Sigmoid colon (tissue), 7 donors: ENCODE measurements around the gene KLHDC7A. TPM values are rescaled to one million over a fixed set of nuclear protein-coding genes. Genes with fewer than 3 reads are reported as not detected.

Experiments
- DNase-seq: peaks from one replicate; pipeline ENCODE4 v3.0.0-alpha.2; 2019
- H3K27ac ChIP-seq, 4 donors: fragments of 200-600 bp; sonication (generic); one replicate each; pipeline ENCODE4 v1.5.1; 2016 to 2019; ENCODE audit warnings: mild to moderate bottlenecking in 1 of 4
- H3K27me3 ChIP-seq, 3 donors: fragments of 200-600 bp; sonication (generic); one replicate each; pipeline ENCODE4 v1.5.1; 2019; ENCODE audit warnings: mild to moderate bottlenecking in 1 of 3
- H3K36me3 ChIP-seq, 4 donors: fragments of 200-600 bp; sonication (generic); one replicate each; pipeline ENCODE4 v1.5.1; 2016 to 2019
- H3K4me1 ChIP-seq, 4 donors: fragments of 200-600 bp; sonication (generic); one replicate each; pipeline ENCODE4 v1.5.1; 2017 to 2019
- H3K4me3 ChIP-seq, 4 donors: fragments of 200-600 bp; sonication (generic); one replicate each; pipeline ENCODE4 v1.5.1; 2017 to 2019; ENCODE audit warnings: mild to moderate bottlenecking in 2 of 4, moderate library complexity in 1 of 4
- H3K9me3 ChIP-seq, 4 donors: fragments of 200-600 bp in 3 of 4; sonication (generic) in 3 of 4; one replicate each; pipeline versions ENCODE4 v1.5.1 to v1.6.1; 2013 to 2019
- CTCF ChIP-seq, 4 experiments: fragments of 450-650 bp in 3 of 4; fragments of 200-600 bp in 1 of 4; IDR thresholded peaks; one replicate each; pipeline ENCODE4 v1.5.1; 2016 to 2019; ENCODE audit warnings: antibody characterized with exemption in 4 of 4, mild to moderate bottlenecking in 3 of 4, moderate library complexity in 2 of 4
- EP300 ChIP-seq, 4 donors: sonication (generic); formaldehyde crosslinking; IDR thresholded peaks; one replicate each; pipeline ENCODE4 v1.6.1; 2017; ENCODE audit warnings: antibody characterized with exemption in 4 of 4
- POLR2A ChIP-seq, 2 donors: fragments of 450-650 bp; IDR thresholded peaks; one replicate each; pipeline ENCODE4 v1.6.1; 2016; ENCODE audit warnings: antibody characterized with exemption in 2 of 2, mild to moderate bottlenecking in 2 of 2, moderate library complexity in 2 of 2
- POLR2AphosphoS5 ChIP-seq, 4 donors: sonication (generic); formaldehyde crosslinking; IDR thresholded peaks; one replicate each; pipeline ENCODE4 v1.6.1; 2017; ENCODE audit warnings: antibody characterized with exemption in 4 of 4
- WGBS, 2 donors: extraction: QIAGEN DNeasy Blood & Tissue Kit; methylation state at CpG; one replicate each; pipeline ENCODE4 v1.1.7; 2013; 5-methylcytosine and 5-hydroxymethylcytosine counted together
- intact Hi-C: fragments of 100-400 bp; cut with DNase I; formaldehyde crosslinking; loops from one replicate; pipeline ENCODE4 v1.15.1; 2023
- polyA plus RNA-seq, 3 donors: library from polyadenylated mRNA; stranded (reverse); fragments of 200-250 nt; gene quantifications; one replicate each; pipeline ENCODE4 v1.2.3, GENCODE V29; 2013
- total RNA-seq, 4 donors: library from RNA; depleted of rRNA; stranded (reverse); fragments of >200 nt; gene quantifications; one replicate each; pipeline ENCODE4 v1.1.0, GENCODE V29; 2016
- donor health status: healthy with polysubstance abuse.
- donor health status: Bipolar disorder and iron deficiency.
- donor health status: healthy.

The KLHDC7A gene
- total and polyA plus RNA-seq, 7 donors, result under 0.01 to 0.60 (median 0.35) TPM; not detected in 4

- no peak overlapping the region for H3K4me3 ChIP-seq
- peaks cover 0 to 15% (median 0%) of the 10 kb centered on the region in 3 donors for H3K27me3 ChIP-seq
- no peaks in the 10 kb centered on the region for H3K36me3 ChIP-seq
- intact Hi-C loops, result no loop called here
- H3K9me3 ChIP-seq, result peaks cover 0 to 4% (median 0%) of the 10 kb centered on the region in 4 donors
- TF ChIP-seq CTCF (IDR thresholded peaks at IDR 0.05) (no peak), POLR2A (IDR thresholded peaks at IDR 0.05) (no peak), EP300 (IDR thresholded peaks at IDR 0.05) (no peak), POLR2AphosphoS5 (IDR thresholded peaks at IDR 0.05) (no peak)
- 68 to 75% methylated on average over 3 of the region's 3 CpGs for WGBS, 2 donors
- no peak overlapping the region for H3K27ac ChIP-seq
- no peaks in the 10 kb centered on the region for H3K4me1 ChIP-seq
- DNase-seq, result no peak
Observed at GRCh38 chr1:18491168-18491567, 10.4 kb downstream of the KLHDC7A start.

GRCh38 chr1:18494304-18494703, 13.6 kb downstream of the KLHDC7A start:
- no peak for DNase-seq
- no peak overlapping the region for H3K27ac ChIP-seq
- no peak for TF ChIP-seq EP300 (IDR thresholded peaks at IDR 0.05)
- TF ChIP-seq POLR2A (IDR thresholded peaks at IDR 0.05), result no peak
- no peak for TF ChIP-seq POLR2AphosphoS5 (IDR thresholded peaks at IDR 0.05)
- no peak for TF ChIP-seq CTCF (IDR thresholded peaks at IDR 0.05)
- 81 to 82% methylated on average over 3 of the region's 3 CpGs for WGBS, 2 donors
- peaks cover 0 to 25% (median 0%) of the 10 kb centered on the region in 3 donors for H3K27me3 ChIP-seq
- H3K36me3 ChIP-seq, result no peaks in the 10 kb centered on the region
- peaks cover 0 to 4% (median 0%) of the 10 kb centered on the region in 4 donors for H3K9me3 ChIP-seq
- H3K4me1 ChIP-seq, result no peaks in the 10 kb centered on the region
- no peak overlapping the region for H3K4me3 ChIP-seq
- intact Hi-C loops, result no loop called here

GRCh38 chr1:18495635-18496034, 14.9 kb downstream of the KLHDC7A start:
- Histone ChIP-seq H3K9me3 (no peaks in the 10 kb centered on the region), H3K36me3 (no peaks in the 10 kb centered on the region), H3K4me1 (no peaks in the 10 kb centered on the region), H3K4me3 (no peak overlapping the region), H3K27me3 (peaks cover 0 to 23% (median 0%) of the 10 kb centered on the region in 3 donors), H3K27ac (no peak overlapping the region)
- TF ChIP-seq POLR2A (IDR thresholded peaks at IDR 0.05) (no peak), CTCF (IDR thresholded peaks at IDR 0.05) (no peak), EP300 (IDR thresholded peaks at IDR 0.05) (no peak), POLR2AphosphoS5 (IDR thresholded peaks at IDR 0.05) (no peak)
- intact Hi-C loops, result no loop called here
- no peak for DNase-seq
- WGBS, 2 donors, result 83 to 89% methylated on average over 5 of the region's 5 CpGs

- H3K4me3 ChIP-seq, result no peak overlapping the region
- WGBS, 2 donors, result 74 to 81% methylated on average over 1 of the region's 1 CpG
- no peak overlapping the region for H3K27ac ChIP-seq
- H3K36me3 ChIP-seq, result no peaks in the 10 kb centered on the region
- H3K4me1 ChIP-seq, result no peaks in the 10 kb centered on the region
- peaks cover 0 to 23% (median 0%) of the 10 kb centered on the region in 3 donors for H3K27me3 ChIP-seq
- H3K9me3 ChIP-seq, result no peaks in the 10 kb centered on the region
- no peak for TF ChIP-seq POLR2AphosphoS5 (IDR thresholded peaks at IDR 0.05)
- TF ChIP-seq CTCF (IDR thresholded peaks at IDR 0.05), result no peak
- no peak for TF ChIP-seq EP300 (IDR thresholded peaks at IDR 0.05)
- TF ChIP-seq POLR2A (IDR thresholded peaks at IDR 0.05), result no peak
- no peak for DNase-seq
- intact Hi-C loops, result no loop called here
Observed at GRCh38 chr1:18496056-18496455, 15.3 kb downstream of the KLHDC7A start.
